Occipital lobe (tissue), 2 donors: ENCODE results near the gene VSNL1. TPM values are rescaled to one million over a fixed set of nuclear protein-coding genes. Genes with fewer than 3 reads are reported as not detected.
A peak's percentile ranks its signal among the peaks of the same experiment; 100 is the strongest.

Experiments
- DNase-seq: peaks from one replicate; lab custom pipeline; 2025; lab: John Stamatoyannopoulos, UW
- total RNA-seq: library from RNA; depleted of rRNA; stranded (reverse); fragments of >200 nt; gene quantifications from one replicate; pipeline ENCODE4 v1.2.3, GENCODE V29; 2014

VSNL1 gene
- total RNA-seq, 1 donor from 2014 or later = 23.1 TPM

DNA sequence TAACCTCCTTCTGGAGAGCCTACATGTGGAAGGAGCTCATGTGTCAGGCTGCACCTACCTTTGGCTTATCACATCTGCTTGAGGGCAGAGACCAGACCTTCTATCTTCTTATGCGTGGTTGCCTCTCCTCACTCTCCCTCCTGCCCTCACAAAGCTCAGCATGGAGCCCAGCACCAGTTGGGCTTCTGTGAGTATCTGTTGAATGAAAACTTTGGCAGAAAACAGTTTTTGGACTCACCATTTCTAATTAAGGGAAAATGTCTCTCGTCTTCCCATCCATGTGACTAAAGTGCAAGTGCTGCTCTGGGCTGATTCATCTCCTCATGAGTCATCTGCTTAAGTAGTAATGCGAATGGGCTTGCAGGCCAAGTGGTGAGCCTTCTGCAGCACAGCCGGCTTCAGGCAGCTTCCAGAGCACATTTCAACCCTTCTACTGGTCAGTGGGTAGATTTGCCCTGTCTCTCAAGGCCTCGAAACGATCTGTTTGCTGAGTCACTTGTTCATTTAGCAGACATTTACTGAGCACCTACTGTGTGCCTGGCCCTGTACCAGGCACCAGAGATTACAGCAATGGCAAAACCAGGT lies 102.6 kb downstream of the VSNL1 start:
- peak; percentile 46 for DNase-seq

DNA sequence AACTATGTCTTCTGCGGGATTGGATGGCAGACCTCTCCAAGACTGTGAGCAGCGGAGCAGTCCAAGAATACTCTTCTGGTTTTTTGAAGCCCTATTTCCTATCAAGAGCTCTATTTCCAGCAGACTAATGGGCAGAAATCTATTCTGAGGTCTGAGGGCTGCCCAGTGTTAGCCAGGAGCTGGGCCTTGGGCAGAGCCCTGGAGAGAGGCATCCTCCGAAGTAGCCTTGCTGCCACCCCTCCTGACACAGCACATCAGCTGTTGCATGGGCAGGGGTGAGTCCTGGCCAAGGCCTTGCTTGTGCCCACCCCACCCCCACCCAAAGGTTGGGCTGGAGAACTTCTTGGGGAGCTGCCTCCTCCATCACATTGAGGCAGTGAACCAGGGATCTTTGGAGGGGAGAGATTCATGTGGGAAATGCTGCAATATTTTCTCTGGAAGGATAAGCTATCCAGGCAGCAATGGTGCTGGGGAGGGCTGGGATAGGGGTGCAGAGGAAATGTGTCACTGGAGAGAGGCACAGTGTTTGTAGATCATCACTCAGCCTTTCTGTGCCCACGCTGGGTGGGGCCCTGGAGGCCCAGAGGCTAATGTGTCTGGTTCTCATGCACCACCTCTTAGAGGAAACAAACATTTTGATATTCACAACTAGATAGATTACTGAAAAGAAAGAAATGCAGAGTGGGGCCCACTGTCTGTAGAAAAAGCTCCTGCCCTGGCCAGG lies 104.7 kb downstream of the VSNL1 start:
- DNase-seq = no peak

- DNase-seq = peak; percentile 27
Measured at GRCh38 chr2:17646081-17646554, 105.6 kb downstream of the VSNL1 start.

DNA sequence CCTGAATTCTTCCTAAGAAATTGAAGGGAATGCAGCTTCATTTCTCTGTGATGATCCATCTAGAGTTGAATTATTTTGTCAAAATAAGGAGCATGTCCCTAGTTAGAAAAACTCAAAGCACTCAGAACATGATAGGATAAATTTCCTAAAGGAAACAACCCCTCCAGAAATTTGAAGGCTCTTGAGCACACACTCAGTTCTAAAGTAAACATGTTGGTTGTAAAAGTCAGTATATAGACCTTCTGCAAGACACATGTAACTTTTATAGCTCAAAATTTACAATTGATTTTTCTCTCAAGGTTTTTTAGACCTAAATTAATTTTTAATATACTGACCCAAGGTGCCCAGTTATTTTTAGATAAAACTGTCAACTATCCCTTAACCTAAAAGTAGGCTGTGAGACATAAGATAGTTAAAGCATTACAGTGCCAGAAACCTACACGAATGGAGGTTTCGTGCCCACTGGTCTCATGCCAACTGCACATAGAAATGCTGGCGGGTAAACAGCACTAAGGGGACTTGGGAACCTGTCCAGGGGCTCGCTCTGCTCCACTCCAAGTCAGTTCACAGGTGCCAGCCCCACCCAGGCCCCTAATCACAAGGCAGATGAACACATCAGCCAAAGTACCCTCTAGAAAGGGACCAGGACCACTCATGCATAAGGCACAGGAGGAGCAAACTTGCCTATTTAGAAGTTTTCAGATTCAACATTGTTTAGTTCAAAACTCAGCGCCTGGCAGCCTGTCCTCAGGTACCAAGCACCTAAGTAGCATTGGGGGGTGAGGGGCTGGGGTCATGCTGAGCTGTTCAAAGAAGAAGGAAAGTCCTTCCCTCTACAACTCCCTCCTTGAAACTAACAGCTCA lies 106.6 kb downstream of the VSNL1 start:
- no peak for DNase-seq

- DNase-seq = no peak
Measured at GRCh38 chr2:17648581-17648980, 108.1 kb downstream of the VSNL1 start.

DNA sequence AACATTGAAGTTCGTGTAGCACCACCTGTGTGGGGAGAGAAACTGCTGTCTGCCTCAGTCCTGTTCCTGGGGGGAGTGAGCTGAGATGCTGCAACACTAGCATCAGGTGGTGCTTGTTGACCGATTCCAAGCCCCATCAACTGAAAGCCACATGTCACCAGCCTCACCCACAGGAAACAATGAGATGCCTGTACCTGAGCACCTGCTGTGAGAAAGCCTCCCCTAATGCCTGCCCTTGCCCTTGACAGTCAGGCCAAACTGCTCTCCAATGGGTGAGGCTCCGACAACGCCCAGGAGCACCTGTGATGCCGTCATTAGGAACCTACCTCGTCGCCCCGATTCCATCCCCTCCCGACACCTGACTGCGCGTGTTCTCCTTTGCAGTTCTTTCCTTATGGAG lies 108.5 kb downstream of the VSNL1 start:
- no peak for DNase-seq

DNA sequence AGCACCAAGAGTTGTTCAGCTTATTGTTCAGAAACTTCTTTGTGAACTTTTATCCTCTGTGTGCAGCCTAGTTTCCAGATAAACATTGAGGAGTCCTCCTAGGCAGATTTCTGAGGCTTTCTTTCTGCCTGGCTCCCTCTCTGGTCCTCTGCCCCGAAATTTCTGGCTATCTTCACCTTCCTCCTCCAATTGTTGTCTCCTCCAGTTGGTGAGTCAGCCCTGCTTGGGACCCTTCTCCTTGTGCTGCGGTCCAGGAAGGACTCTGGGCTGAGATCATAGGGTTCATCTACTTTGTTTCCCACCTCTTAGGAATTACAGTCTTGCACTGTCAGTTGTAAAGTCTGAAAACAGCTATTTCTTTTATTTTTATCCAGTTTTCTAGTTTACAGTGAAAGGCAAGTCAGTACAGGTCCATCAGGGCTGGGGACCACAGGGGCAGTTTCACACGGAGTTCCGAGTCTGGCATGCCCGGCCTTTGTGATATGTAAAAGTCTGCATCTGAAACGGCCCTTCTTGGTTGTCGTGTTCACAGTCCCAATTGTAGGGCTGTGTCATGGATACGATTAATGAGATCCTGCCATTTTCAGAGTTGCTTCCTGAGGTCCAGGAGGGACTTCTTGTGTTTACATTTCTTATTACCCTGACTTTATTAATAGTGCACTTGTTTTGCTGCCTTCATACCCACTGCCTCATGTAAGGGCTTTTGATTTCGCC lies 112.3 kb downstream of the VSNL1 start:
- DNase-seq = no peak

- DNase-seq = no peak
Measured at GRCh38 chr2:17657759-17658158, 117.3 kb downstream of the VSNL1 start.

DNA sequence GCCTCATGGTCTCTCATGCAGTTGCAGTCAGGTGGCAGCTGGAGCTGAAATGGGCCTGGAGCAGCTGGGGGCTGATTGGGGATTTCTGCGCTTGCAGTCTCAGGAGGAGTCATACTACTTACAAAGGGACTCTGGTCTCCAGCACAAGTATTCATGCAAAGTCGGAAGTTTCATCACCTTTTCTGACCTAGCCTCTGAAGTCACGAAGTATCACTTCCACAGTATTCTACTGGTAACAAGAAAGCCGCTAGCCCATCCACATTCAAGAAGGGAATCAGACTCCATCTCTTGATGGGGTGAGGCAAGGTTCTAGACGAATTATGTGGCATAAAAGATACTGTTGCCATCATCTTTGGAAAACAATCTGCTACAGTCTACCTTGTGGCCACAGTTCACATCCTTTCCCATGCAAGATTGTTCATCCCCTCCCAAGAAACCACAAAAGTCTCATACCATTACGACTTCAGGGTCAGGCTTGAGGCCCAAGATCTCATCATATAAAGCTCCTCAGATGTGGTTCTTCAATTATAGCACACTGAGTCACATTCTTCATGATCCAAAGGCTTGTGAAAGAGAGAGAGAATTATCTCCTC lies 117.9 kb downstream of the VSNL1 start:
- DNase-seq = no peak

DNA sequence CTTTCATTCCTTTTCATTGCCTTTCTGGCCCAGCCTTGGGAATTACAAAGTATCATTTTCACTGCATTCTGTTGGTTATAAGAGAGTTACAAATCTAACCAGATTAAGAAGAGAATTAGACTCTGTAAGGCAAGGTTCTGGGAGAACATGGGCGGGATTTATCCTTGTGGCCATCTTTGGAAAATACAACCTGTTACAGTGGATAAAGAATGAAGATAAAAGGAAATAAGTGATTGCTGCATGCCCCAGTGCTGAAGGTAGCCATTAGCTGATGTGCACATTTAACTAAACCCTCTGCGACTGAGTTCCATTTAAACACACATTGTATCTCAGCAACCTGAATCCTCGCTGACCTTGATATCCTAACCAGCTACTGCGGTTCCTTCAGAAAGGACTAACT lies 119.7 kb downstream of the VSNL1 start:
- no peak for DNase-seq

- no peak for DNase-seq
Measured at GRCh38 chr2:17661460-17661859, 121.0 kb downstream of the VSNL1 start.

GRCh38 chr2:17662723-17663122 lies 122.2 kb downstream of the VSNL1 start:
- no peak for DNase-seq

GRCh38 chr2:17664534-17664933 lies 124.0 kb downstream of the VSNL1 start:
- no peak for DNase-seq

DNA sequence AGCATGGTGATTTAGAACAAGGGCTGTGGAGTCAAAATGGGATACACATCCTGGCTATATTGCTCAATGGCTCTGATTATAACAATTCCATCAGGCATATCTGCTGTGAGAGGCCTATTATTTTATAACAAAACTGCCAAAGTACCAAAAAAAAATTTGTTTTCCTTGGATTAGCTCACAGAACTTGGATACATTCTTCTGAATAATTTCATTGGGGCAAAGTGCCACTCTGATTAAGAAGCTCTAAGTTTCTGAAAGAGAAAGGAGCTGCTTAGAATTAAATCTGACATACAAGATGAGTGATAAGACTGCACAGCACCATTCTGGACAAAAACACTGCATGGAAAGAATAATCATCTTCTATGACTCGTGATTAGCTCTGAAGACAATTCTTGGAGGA lies 127.4 kb downstream of the VSNL1 start:
- DNase-seq = no peak

GRCh38 chr2:17672583-17673317 lies 132.3 kb downstream of the VSNL1 start:
- no peak for DNase-seq

GRCh38 chr2:17674817-17675216 lies 134.3 kb downstream of the VSNL1 start:
- no peak for DNase-seq

- no peak for DNase-seq
Measured at GRCh38 chr2:17680119-17680518, 139.6 kb downstream of the VSNL1 start.

DNA sequence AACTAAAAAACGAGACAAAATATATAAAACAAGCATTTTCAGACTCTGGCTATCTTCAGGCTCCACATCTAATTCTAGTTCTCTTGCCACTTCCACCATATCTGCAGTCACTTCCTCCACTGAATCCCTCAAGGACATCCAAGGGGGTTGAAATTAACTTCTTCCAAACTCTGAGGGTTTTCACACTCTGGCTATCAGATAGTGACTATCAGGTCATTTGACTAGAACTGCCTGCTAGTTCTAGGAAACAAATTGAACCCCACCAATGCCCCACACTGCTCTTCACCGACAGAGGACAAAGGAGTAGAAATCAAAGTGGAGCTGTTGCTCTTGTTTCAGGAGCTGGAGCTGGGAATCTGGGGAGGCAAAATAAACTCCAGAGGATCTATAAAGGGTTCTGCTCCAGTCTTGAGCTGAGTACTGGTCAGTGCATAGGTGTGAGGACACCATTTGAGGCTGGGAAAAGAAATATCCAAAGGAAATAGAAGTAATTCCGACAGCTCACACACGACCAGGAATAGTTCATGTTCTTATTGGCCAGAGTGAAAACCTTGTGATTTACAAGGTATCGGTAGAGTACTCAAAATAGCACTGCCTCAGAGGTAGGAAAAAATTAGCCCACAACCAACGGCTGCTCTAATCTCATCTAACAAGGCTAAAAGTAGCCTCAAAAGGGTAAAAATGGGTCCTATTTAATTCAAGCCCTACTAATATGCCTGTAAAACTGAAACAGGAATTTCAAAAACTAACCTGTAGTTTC lies 141.8 kb downstream of the VSNL1 start:
- DNase-seq = no peak

GRCh38 chr2:17683981-17684380 lies 143.5 kb downstream of the VSNL1 start:
- no peak for DNase-seq

DNA sequence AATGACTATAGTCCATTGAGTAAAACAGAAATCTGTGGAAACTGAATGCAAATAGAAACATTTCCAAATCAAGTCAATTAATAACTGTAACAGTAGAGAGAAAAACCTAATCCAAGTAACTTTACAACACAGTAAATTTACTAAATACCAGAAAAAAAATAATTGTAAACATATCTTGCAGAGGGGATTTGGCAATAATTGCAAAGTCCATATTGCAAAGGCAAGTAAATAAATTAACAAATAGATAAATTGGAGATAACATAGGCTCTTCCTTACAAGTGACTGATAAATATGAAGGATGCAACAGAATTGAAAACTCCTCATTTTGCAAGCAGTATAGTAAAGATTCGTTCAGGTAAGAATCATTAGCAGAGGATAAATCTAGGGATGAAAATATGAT lies 148.1 kb downstream of the VSNL1 start:
- no peak for DNase-seq
